Endothelial cell (in vitro differentiated cells): Measurements from ENCODE around the gene SSNA1. TPM values are rescaled to one million over a fixed set of nuclear protein-coding genes. Genes with fewer than 3 reads are reported as not detected.

ENCODE experiments used
- DNase-seq: peaks from one replicate; pipeline ENCODE4 v3.0.0; 2021; ENCODE audit warnings: low spot score
- H3K27ac Mint-ChIP-seq: one replicate; pipeline ENCODE4 v1.8.0; 2021; ENCODE audit warnings: mixed read lengths, inconsistent platforms; ENCODE audit not compliant: unreplicated experiment
- H3K27me3 Mint-ChIP-seq: one replicate; pipeline ENCODE4 v1.8.0; 2021; ENCODE audit warnings: mild to moderate bottlenecking, moderate library complexity, mixed read lengths, inconsistent platforms; ENCODE audit not compliant: unreplicated experiment
- H3K36me3 Mint-ChIP-seq: one replicate; pipeline ENCODE4 v1.8.0; 2021; ENCODE audit warnings: mild to moderate bottlenecking, low read depth, mixed read lengths, inconsistent platforms; ENCODE audit not compliant: unreplicated experiment
- H3K4me1 Mint-ChIP-seq: one replicate; pipeline ENCODE4 v1.8.0; 2021; ENCODE audit warnings: mild to moderate bottlenecking, mixed read lengths, inconsistent platforms; ENCODE audit not compliant: unreplicated experiment
- H3K4me3 Mint-ChIP-seq: one replicate; pipeline ENCODE4 v1.8.0; 2021; ENCODE audit warnings: mild to moderate bottlenecking, mixed read lengths, inconsistent platforms; ENCODE audit not compliant: unreplicated experiment
- H3K9me3 Mint-ChIP-seq: one replicate; pipeline ENCODE4 v1.8.0; 2021; ENCODE audit warnings: mixed read lengths, inconsistent platforms; ENCODE audit not compliant: unreplicated experiment
- CTCF ChIP-seq: fragments of 200-600 bp; sonication (generic); IDR thresholded peaks from one replicate; pipeline ENCODE4 v1.5.0; 2021; ENCODE audit warnings: antibody characterized with exemption; ENCODE audit not compliant: unreplicated experiment
- total RNA-seq: library from RNA; stranded (reverse); fragmentation: NEBNext Ultra II Directional; extraction: Animal tissue kit (Norgen Biotek cat#: 25700); gene quantifications from one replicate; pipeline ENCODE4 v1.2.1, GENCODE V29; 2021; ENCODE audit not compliant: unreplicated experiment

Gene SSNA1
- total RNA-seq, 1 donor from 2014 or later = 53.8 TPM

GRCh38 chr9:137234758-137235423 is 46.4 kb downstream of the SSNA1 start:
- Mint-ChIP-seq H3K4me3 (no peak overlapping the region), H3K36me3 (peaks cover 3% of the 10 kb centered on the region), H3K9me3 (no peaks in the 10 kb centered on the region), H3K27ac (no peak overlapping the region), H3K4me1 (no peaks in the 10 kb centered on the region), H3K27me3 (peaks cover 4% of the 10 kb centered on the region)
- no peak for TF ChIP-seq CTCF
- no peak for DNase-seq

GRCh38 chr9:137235424-137236237 is 47.2 kb downstream of the SSNA1 start:
- no peaks in the 10 kb centered on the region for H3K4me1 Mint-ChIP-seq
- H3K9me3 Mint-ChIP-seq = no peaks in the 10 kb centered on the region
- H3K4me3 Mint-ChIP-seq = no peak overlapping the region
- peaks cover 3% of the 10 kb centered on the region for H3K36me3 Mint-ChIP-seq
- H3K27ac Mint-ChIP-seq = no peak overlapping the region
- TF ChIP-seq CTCF = no peak
- H3K27me3 Mint-ChIP-seq = peaks cover 4% of the 10 kb centered on the region
- no peak for DNase-seq

DNA sequence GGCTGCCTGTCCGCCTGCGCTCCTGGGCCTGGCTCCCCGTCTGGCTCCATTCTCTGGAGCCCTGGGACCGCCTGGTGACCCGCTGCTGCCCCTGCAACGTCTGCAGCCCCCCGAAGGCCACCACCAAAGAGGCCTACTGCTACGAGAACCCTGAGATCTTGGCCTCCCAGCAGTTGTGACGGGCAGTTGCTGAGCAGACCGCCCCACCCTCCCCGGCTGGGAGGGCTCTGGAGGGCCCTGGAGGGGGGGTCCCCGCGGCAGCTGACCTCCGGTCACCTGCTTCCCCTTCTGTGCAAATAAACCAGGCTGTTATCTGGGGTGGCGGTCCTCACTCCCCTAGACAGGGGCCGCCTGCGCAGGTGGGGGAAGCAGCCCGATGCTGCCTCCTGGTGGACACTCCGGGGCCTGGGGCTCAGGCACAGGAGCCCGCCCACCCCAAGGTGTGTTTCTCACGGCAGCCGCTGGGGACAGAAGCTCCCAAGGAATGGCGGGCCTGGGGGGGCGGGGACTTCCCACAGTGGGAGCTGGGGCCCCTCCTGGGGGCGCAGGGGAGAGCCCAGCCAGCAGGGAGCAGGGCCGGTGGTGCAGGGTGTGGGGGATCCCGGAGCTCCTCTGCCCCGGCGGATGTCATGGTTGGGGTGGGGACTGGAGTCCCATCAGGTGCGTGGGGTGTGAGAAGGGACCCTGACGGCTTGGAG is 47.9 kb downstream of the SSNA1 start:
- Mint-ChIP-seq H3K36me3 (peaks cover 3% of the 10 kb centered on the region), H3K4me3 (no peak overlapping the region), H3K9me3 (no peaks in the 10 kb centered on the region), H3K4me1 (peaks cover 2% of the 10 kb centered on the region), H3K27me3 (peaks cover 8% of the 10 kb centered on the region), H3K27ac (no peak overlapping the region)
- peak; percentile 92 for DNase-seq
- TF ChIP-seq CTCF = peak; percentile 96

- no peaks in the 10 kb centered on the region for H3K9me3 Mint-ChIP-seq
These were observed 48.5 kb downstream of the SSNA1 start for GRCh38 chr9:137236936-137237421.

More at GRCh38 chr9:137236936-137237421, 48.5 kb downstream of the SSNA1 start:
- Mint-ChIP-seq H3K4me3 (no peak overlapping the region), H3K36me3 (peaks cover 3% of the 10 kb centered on the region), H3K4me1 (peaks cover 3% of the 10 kb centered on the region), H3K27ac (no peak overlapping the region), H3K27me3 (peaks cover 8% of the 10 kb centered on the region)
- no peak for TF ChIP-seq CTCF
- DNase-seq = no peak
